H1 (cell line): ENCODE measurements around the gene GTF2IRD1. TPM values are rescaled to one million over a fixed set of nuclear protein-coding genes. Genes with fewer than 3 reads are reported as not detected.

ENCODE experiments used
- CTCF ChIA-PET: fragments of 300-600 bp; sonication (Branson Sonifier 250); formaldehyde crosslinking; loops from one replicate; lab custom pipeline; 2021; ENCODE audit not compliant: partially characterized antibody; lab: Charles Lee
- POLR2A ChIA-PET: fragments of 300-600 bp; sonication (Branson Sonifier 250); formaldehyde crosslinking; loops from one replicate; lab custom pipeline; 2021; ENCODE audit warnings: inconsistent platforms; ENCODE audit not compliant: partially characterized antibody; lab: Charles Lee
- DNase-seq, 2 experiments: peaks; one replicate each; pipeline versions ENCODE4 v3.0.0 to v3.0.0-alpha.2; 2010 to 2022; ENCODE audit warnings: low spot score in 2 of 2, low read depth in 1 of 2, mixed read lengths in 1 of 2
- FAIRE-seq: peaks from 2 replicates; lab custom pipeline; 2011; peaks lifted over from hg19 to GRCh38; lab: Jason Lieb, UNC
- H2AFZ ChIP-seq: 2 replicates; pipeline ENCODE4 v1.8.1; 2012; ENCODE audit warnings: low read length, inconsistent platforms
- H2AK5ac ChIP-seq: 2 replicates; pipeline ENCODE4 v1.6.1; 2013; ENCODE audit warnings: low read depth, low read length
- H2BK120ac ChIP-seq: replicated peaks from 2 replicates; pipeline ENCODE3; 2013; ENCODE audit warnings: low read depth, low read length, inconsistent platforms
- H2BK12ac ChIP-seq: 2 replicates; pipeline ENCODE4 v1.6.1; 2013; ENCODE audit warnings: low read depth, low read length
- H2BK15ac ChIP-seq: 2 replicates; pipeline ENCODE4 v1.6.1; 2013; ENCODE audit warnings: low read length
- H2BK20ac ChIP-seq: 2 replicates; pipeline ENCODE4 v1.6.1; 2013; ENCODE audit warnings: low read length
- H2BK5ac ChIP-seq: 2 replicates; pipeline ENCODE4 v1.6.1; 2013; ENCODE audit warnings: low read depth, low read length
- H3K14ac ChIP-seq: 2 replicates; pipeline ENCODE4 v1.6.1; 2013; ENCODE audit warnings: inconsistent platforms; ENCODE audit not compliant: insufficient read length
- H3K18ac ChIP-seq: 2 replicates; pipeline ENCODE4 v1.6.1; 2013; ENCODE audit warnings: low read length; ENCODE audit errors: extremely low read depth
- H3K23ac ChIP-seq: 2 replicates; pipeline ENCODE4 v1.6.1; 2013; ENCODE audit warnings: inconsistent platforms; ENCODE audit not compliant: insufficient read length
- H3K23me2 ChIP-seq: 2 replicates; pipeline ENCODE4 v1.6.1; 2013; ENCODE audit warnings: low read depth, low read length
- H3K27ac ChIP-seq: 2 replicates; pipeline ENCODE4 v1.6.1; 2011; ENCODE audit warnings: low read depth, low read length, inconsistent platforms
- H3K27me3 ChIP-seq, 4 experiments: replicated peaks in 1 of 4; 1 replicate in 1 of 4; 2 replicates in 3 of 4; pipeline versions ENCODE4 v1.6.1 to v1.8.1; 2011 to 2013; ENCODE audit warnings: low read length in 3 of 4, mild to moderate bottlenecking in 3 of 4, inconsistent platforms in 2 of 4, mixed read lengths in 2 of 4, moderate library complexity in 1 of 4; ENCODE audit not compliant: control insufficient read depth in 3 of 4, insufficient read depth in 3 of 4; ENCODE audit errors: extremely low read depth in 1 of 4
- H3K36me3 ChIP-seq, 4 experiments: 2 replicates each; pipeline versions ENCODE4 v1.6.1 to v1.8.1; 2011 to 2013; ENCODE audit warnings: mild to moderate bottlenecking in 4 of 4, low read length in 3 of 4, moderate library complexity in 2 of 4, control low read depth in 1 of 4, inconsistent platforms in 1 of 4; ENCODE audit not compliant: insufficient read depth in 4 of 4, control insufficient read depth in 2 of 4
- H3K4ac ChIP-seq: replicated peaks from 2 replicates; pipeline ENCODE3; 2013; ENCODE audit warnings: low read length, low read depth, mixed read lengths, inconsistent platforms; ENCODE audit not compliant: insufficient read length
- H3K4me1 ChIP-seq, 4 experiments: replicated peaks in 1 of 4; 1 replicate in 1 of 4; 2 replicates in 3 of 4; pipeline versions ENCODE4 v1.6.1 to v1.8.1; 2011 to 2013; ENCODE audit warnings: low read length in 3 of 4, inconsistent platforms in 2 of 4, mixed read lengths in 1 of 4; ENCODE audit not compliant: insufficient read depth in 4 of 4, control insufficient read depth in 3 of 4
- H3K4me2 ChIP-seq, 2 experiments: 2 replicates each; pipeline versions ENCODE4 v1.6.1 to v1.8.1; 2011 to 2013; ENCODE audit warnings: low read depth in 2 of 2, low read length in 2 of 2, control low read depth in 1 of 2, inconsistent platforms in 1 of 2, mild to moderate bottlenecking in 1 of 2; ENCODE audit not compliant: insufficient read depth in 1 of 2
- H3K4me3 ChIP-seq, 4 experiments: fragments of 200-600, 300-600 bp in 1 of 4; sonication (generic), shearing (Covaris generic), sonication (Bioruptor Twin) in 1 of 4; 2 replicates each; pipeline versions ENCODE4 v1.5.1 to v1.8.1; 2011 to 2016; ENCODE audit warnings: low read length in 4 of 4, low read depth in 3 of 4, control low read depth in 2 of 4, inconsistent platforms in 2 of 4, mild to moderate bottlenecking in 2 of 4, mixed read lengths in 1 of 4, moderate library complexity in 1 of 4; ENCODE audit not compliant: insufficient read depth in 2 of 4; ENCODE audit errors: extremely low read depth in 1 of 4
- H3K56ac ChIP-seq: replicated peaks from 2 replicates; pipeline ENCODE3; 2013; ENCODE audit warnings: low read depth, mild to moderate bottlenecking, mixed read lengths, low read length, inconsistent platforms; ENCODE audit not compliant: insufficient read length
- H3K79me1 ChIP-seq: 2 replicates; pipeline ENCODE4 v1.6.1; 2013; ENCODE audit warnings: low read depth, low read length, control low read depth
- H3K79me2 ChIP-seq, 2 experiments: 2 replicates each; pipeline versions ENCODE4 v1.6.1 to v1.8.1; 2012 to 2013; ENCODE audit warnings: low read length in 2 of 2, mild to moderate bottlenecking in 2 of 2, inconsistent platforms in 1 of 2; ENCODE audit not compliant: insufficient read depth in 2 of 2, control insufficient read depth in 1 of 2
- H3K9ac ChIP-seq, 4 experiments: replicated peaks in 1 of 4; 1 replicate in 1 of 4; 2 replicates in 3 of 4; pipeline versions ENCODE4 v1.6.1 to v1.8.1; 2011 to 2013; ENCODE audit warnings: low read depth in 3 of 4, low read length in 3 of 4, control low read depth in 2 of 4, mild to moderate bottlenecking in 2 of 4, moderate library complexity in 2 of 4, inconsistent platforms in 1 of 4; ENCODE audit errors: extremely low read depth in 1 of 4
- H3K9me3 ChIP-seq, 2 experiments: 2 replicates each; pipeline versions ENCODE4 v1.6.1 to v1.8.1; 2012 to 2013; ENCODE audit warnings: mild to moderate bottlenecking in 2 of 2, moderate library complexity in 2 of 2, control low read depth in 1 of 2, inconsistent platforms in 1 of 2, low read depth in 1 of 2, low read length in 1 of 2, mixed read lengths in 1 of 2; ENCODE audit not compliant: insufficient read depth in 2 of 2
- H4K20me1 ChIP-seq, 2 experiments: replicated peaks in 1 of 2; 2 replicates each; pipeline versions ENCODE3 to v1.8.1; 2011 to 2013; ENCODE audit warnings: inconsistent platforms in 2 of 2, low read length in 2 of 2, mild to moderate bottlenecking in 1 of 2; ENCODE audit not compliant: insufficient read depth in 2 of 2, control insufficient read depth in 1 of 2
- H4K5ac ChIP-seq: 2 replicates; pipeline ENCODE4 v1.6.1; 2013; ENCODE audit warnings: low read length, low read depth, mixed read lengths, inconsistent platforms; ENCODE audit not compliant: insufficient read length
- H4K8ac ChIP-seq: 2 replicates; pipeline ENCODE4 v1.8.0; 2013; ENCODE audit warnings: mild to moderate bottlenecking, moderate library complexity, low read length, inconsistent platforms; ENCODE audit not compliant: insufficient read depth; ENCODE audit errors: extremely low read depth
- H4K91ac ChIP-seq: replicated peaks from 2 replicates; pipeline ENCODE3; 2013; ENCODE audit warnings: low read length, mixed read lengths, inconsistent platforms; ENCODE audit not compliant: insufficient read length
- BACH1 ChIP-seq: IDR thresholded peaks from 2 replicates; pipeline ENCODE4 v1.6.1; 2012; ENCODE audit warnings: low read length, improper control_type of control experiment
- NRF1 ChIP-seq: IDR thresholded peaks from 2 replicates; pipeline ENCODE4 v1.6.1; 2011; ENCODE audit warnings: mild to moderate bottlenecking, low read depth, low read length, improper control_type of control experiment
- RXRA ChIP-seq: IDR thresholded peaks from 2 replicates; pipeline ENCODE4 v1.6.1; 2011; ENCODE audit warnings: low read depth, mild to moderate bottlenecking, low read length, moderate library complexity; ENCODE audit not compliant: insufficient read depth
- SIRT6 ChIP-seq: IDR thresholded peaks from one replicate; pipeline ENCODE4 v1.7.1; 2012; ENCODE audit warnings: low read length, inconsistent platforms
- TCF12 ChIP-seq: IDR thresholded peaks from 2 replicates; pipeline ENCODE4 v1.6.1; 2011; ENCODE audit warnings: low read depth, mild to moderate bottlenecking, low read length
- polyA plus RNA-seq, 7 experiments: library from polyadenylated mRNA; depleted of rRNA in 3 of 7; stranded (reverse) in 5 of 7; unstranded in 2 of 7; fragments of >200 nt in 5 of 7; fragments of 200-250 nt in 2 of 7; gene quantifications; 1 replicate in 5 of 7; 2 replicates in 1 of 7; 4 replicates in 1 of 7; pipeline versions ENCODE4 v1.2.1 to v1.2.3, GENCODE V29; 2011 to 2013; ENCODE audit warnings: missing spikeins in 2 of 7, mixed read lengths in 2 of 7
- total RNA-seq: library from RNA; stranded (reverse); fragmentation: NEBNext Ultra II Directional; extraction: Animal tissue kit (Norgen Biotek cat#: 25700); gene quantifications from 2 replicates; pipeline ENCODE4 v1.2.1, GENCODE V29; 2021

The GTF2IRD1 gene
- total and polyA plus RNA-seq, 2 of the 8 experiments (the other 6 are each of a cell fraction or from before 2014, with no cell fraction given): 27.4 to 45.4 TPM

GRCh38 chr7:74585844-74586243, 132.1 kb downstream of the GTF2IRD1 start:
- no peak overlapping the region for H4K8ac ChIP-seq
- H3K23me2 ChIP-seq: no peaks in the 10 kb centered on the region
- FAIRE-seq (no peak), DNase-seq (no peak)
- H4K20me1 ChIP-seq: no peaks in the 10 kb centered on the region
- H3K23ac ChIP-seq: no peak overlapping the region
- POLR2A ChIA-PET: no interaction called here
- no peak overlapping the region for H3K27ac ChIP-seq
- H3K79me1 ChIP-seq: no peaks in the 10 kb centered on the region
- no peaks in the 10 kb centered on the region for H3K79me2 ChIP-seq
- no peak overlapping the region; the same call in 1 of the 2 replicates for H2BK12ac ChIP-seq
- H4K5ac ChIP-seq: no peak overlapping the region
- no peak overlapping the region for H3K14ac ChIP-seq
- H2BK20ac ChIP-seq: no peak overlapping the region
- H3K27me3 ChIP-seq: no peaks in the 10 kb centered on the region
- peaks cover 4 to 10% (median 8%) of the 10 kb centered on the region in 4 experiments; a peak in 6 of 7 replicates for H3K4me1 ChIP-seq
- H3K56ac ChIP-seq: no peak overlapping the region
- H2BK120ac ChIP-seq: no peak overlapping the region
- no peak overlapping the region for H4K91ac ChIP-seq
- peaks cover 2 to 6% (median 4%) of the 10 kb centered on the region in 4 experiments; a peak in 4 of 8 replicates for H3K36me3 ChIP-seq
- no peak overlapping the region for H2AK5ac ChIP-seq
- H2BK15ac ChIP-seq: no peak overlapping the region
- H3K4me2 ChIP-seq: no peak overlapping the region
- 0 out of 2 replicates have a peak overlapping the region, but pooled peaks have one; percentile 16 for H2BK5ac ChIP-seq
- TF ChIP-seq BACH1: no peak
- TF ChIP-seq RXRA: no peak
- no peak for TF ChIP-seq NRF1
- no peak for TF ChIP-seq SIRT6
- TF ChIP-seq TCF12: no peak
- H3K9ac ChIP-seq: no peak overlapping the region
- no peak overlapping the region for H2AFZ ChIP-seq
- H3K4ac ChIP-seq: peak overlapping the region; percentile 69
- H3K9me3 ChIP-seq: no peaks in the 10 kb centered on the region
- CTCF ChIA-PET: interaction anchor here (0.9 to 12.9 kb wide), 5 partner anchors 9 to 185 kb away, joined by 3 to 84 read pairs (median 4); no protein-coding TSS in a partner anchor
- no peak overlapping the region for H3K4me3 ChIP-seq
- H3K18ac ChIP-seq: no peak overlapping the region
